HS-27A (cell line): ENCODE data around the gene SCD5.

Source experiments
- DNase-seq: peaks from one replicate; pipeline ENCODE4 v3.0.0-alpha.2; 2012; ENCODE audit warnings: low read depth, missing footprints

SCD5 gene

DNA sequence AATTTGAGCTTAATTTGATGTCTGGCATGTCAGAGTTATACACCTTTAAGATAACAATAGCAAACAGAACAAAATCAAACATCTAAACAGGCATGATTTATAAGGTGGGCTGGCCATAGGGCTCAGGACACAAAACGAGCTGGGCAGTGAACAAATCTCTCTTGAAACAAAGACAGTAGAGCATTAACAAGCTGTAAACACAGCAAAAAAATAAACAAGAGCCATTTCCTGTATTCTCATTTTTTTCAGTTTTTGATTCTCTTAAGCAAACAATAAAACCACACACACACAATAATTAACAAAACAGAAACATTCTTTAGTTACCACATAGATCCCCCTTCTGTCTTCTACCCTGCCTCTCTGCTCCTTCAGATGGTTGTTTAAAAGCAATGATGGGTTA, 168.5 kb downstream of the SCD5 start:
- DNase-seq = no peak

DNA sequence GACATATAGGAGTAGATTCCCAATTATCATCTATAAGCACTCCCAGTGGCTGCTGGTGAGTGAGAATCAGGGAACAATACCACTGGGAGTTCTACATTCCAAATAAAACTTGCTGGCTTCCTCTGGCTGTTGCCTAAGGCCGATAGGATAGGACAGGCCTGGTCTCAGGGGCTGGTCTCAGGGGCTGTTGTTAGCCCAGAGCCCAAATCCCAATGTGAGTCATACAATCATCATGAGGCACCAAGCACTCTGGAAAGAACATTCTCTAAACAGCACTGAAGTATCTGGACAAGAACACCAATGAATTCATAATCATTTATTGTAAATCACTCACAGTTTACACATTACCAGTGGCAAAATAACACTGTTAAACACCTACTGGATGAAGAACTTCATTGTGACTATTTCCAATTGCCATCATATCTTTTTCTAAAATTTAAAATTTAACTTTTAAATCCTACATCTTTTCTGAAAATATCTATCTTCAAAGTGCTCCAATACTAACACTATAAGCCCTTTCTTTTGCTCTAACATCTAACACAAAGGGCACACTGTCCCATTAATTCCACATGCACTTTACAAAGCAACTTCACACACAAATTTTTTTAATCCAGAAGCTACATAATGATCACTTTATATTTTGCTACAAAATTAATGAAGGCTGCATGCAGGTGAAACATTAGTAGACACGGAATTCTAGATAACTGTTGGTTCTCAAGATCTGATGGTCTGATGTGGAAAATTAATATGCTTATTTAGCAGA, 169.2 kb downstream of the SCD5 start:
- DNase-seq = no peak

DNA sequence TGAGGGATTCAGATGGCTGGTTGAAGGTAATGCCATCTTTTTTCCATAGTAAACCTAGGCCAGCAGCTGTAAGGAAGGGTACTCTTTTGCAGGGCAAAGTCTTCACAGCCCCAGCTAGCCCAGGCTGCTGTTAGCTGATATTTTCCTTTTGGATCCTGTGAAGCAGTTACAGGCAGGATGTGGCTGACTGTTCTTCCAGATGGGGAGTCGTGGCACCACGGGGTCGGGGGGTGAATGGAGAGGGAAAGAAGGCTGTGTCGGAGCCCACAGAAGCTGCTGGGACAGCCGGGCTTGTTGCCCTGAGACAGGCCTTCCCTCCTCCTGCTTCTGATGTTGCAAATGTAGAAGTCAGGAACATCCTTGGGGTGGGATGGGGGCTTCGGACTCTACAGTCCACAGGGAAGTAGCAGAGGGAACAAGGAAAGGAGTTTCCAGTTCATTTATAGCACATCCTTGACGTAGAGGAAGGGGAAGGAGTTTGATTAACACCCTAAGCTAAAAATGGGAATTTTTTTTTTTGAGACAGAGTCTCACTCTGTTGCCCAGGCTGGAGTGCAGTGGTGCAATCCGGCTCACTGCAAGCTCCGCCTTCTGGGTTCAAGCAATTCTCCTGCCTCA, 172.2 kb downstream of the SCD5 start:
- DNase-seq = no peak

DNA sequence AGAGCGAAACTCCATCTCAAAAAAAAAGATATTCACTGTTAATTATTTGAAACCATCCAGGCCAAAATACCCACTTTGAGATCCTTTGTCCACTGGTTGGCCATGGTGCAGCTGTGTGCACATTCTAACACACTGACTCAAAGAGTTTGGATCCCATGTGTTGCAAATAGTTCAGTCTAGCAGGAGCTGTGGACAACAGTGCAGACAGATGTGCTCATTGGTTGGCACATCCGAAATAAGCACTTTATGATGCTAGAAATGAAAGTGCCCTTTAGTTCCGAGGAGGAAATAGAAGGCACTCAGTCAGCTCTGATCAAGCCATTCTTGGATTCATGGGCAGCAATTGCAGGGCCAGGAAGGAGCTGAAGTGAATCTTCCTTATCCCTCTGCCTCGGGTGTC, 173.8 kb downstream of the SCD5 start:
- no peak for DNase-seq

DNA sequence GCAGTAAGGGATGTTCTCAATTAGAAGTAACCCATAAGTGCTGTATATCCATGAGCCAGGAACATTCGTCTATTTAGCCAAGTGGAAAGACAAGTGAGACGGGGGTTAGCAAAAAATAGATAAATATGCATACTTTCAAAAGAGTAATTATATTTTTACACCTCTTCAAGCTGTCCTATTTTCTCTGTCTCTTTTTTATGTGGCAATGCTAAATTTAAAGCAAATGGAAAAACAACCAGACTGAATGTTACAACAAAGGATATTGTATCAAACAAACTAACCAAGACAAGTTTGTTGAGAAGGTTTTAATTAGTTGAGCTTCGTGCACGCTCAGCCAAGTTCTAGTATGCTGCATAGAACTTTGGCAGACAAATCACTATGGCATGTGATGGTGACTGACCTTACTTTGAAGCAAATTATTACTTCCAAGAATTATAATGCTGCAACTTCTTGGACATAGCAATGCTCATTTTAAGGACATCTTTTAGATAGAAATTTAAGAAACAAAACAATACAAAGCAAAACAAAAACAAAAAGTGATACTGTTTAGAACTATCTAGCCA, 175.4 kb downstream of the SCD5 start:
- DNase-seq = no peak

DNA sequence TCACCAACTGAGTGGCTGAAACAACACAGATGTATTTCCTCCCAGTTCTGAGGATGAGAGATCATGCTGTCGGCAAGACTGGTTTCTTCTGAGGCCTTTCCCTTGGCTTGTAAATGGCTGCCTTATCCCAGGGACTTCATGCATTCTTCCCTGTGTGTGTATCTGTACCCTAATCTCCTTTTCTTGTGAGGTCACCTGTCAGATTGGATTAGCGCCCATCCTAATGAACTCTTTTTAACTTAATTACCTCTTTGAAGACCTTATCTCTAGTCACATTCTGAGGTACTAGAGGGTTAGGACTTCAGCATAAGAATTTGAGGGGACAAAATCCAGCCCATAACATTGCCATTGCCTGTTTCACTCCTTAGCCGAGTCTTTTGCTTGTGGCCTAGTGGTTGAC, 177.3 kb downstream of the SCD5 start:
- DNase-seq = no peak

DNA sequence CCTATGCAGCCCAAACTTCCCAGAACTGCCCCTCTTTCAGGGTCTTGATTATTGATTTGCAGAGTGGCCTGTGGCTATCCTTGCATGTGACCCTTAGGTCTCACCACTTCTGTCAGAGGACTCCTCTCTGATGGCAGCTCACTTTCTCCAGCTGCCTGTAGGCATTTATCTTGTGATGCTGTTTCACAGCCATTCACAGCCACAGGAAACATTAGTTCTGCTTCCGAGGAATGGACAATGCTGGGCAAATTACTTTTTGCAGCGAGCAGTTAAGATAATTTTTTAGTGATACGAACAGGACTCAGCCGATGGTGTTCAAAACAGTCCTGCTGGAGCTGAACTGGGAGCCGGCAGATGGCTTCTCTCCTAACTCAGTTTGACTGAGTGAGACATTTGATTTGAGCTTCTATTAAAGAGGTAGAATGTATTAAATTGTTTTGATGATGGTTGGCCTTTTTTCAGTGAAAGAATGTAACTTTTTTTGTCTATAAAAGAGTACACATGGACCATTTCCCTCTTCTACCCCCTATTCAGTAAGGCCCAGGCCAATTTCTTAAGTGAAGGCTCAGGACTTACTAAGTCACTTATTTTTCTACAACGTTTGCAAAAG, 178.4 kb downstream of the SCD5 start:
- DNase-seq = no peak

DNA sequence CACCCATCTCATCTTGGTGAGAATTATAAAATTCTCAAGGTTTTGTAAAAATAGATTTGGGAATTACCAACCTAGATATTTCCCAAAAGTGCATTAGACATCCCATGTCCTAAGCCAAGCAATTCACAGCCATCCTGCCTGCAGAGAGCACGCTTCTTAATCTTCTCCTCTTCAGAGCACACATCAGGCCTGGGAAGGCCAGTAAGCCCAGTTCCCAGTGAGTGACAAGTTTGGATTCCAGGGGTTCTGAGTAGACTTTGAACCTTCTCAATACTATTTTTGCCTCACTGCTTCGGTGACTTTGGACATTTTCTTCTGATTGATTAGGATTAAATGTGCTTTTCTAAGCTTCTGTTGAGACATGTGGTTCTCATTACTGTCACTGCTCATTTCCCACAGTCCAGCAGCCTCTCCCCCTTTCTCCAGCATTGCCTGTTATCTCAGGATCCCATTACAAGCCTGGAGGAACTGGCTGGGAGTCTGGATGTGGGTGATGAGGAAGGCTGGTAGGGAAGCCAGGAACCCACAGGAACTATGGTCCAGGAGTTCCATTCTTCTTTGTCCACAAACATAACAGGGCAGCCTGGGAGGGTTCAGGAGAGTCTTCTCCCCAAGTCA, 180.4 kb downstream of the SCD5 start:
- DNase-seq = no peak

DNA sequence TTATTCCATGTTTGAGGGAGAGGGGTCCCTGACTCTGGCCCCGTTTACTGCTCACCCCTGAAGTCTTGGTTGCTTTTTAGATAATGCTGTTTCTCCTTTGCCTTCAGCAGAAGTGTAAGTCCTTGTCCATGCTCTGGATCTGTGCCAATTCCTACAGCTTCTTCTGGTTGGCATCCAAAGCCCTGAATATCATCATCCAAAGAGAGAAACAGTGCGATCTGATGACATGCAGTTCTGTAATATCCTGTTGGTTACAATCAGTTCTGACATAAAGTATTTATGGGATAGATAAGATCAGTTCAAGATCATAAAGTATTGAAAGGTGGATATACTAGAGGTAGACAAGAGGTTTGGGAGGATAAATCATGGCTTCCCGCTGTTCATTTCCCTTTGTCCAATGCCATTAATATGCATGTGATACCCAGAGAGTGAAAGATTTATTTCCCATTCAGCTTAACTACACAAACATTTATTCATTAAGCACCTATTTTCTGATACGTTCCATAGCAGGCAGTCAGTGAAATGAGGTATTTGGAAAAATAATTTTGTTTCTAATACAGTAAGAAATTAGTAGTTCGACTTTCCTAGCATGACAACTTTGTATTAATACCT, 183.7 kb downstream of the SCD5 start:
- no peak for DNase-seq

DNA sequence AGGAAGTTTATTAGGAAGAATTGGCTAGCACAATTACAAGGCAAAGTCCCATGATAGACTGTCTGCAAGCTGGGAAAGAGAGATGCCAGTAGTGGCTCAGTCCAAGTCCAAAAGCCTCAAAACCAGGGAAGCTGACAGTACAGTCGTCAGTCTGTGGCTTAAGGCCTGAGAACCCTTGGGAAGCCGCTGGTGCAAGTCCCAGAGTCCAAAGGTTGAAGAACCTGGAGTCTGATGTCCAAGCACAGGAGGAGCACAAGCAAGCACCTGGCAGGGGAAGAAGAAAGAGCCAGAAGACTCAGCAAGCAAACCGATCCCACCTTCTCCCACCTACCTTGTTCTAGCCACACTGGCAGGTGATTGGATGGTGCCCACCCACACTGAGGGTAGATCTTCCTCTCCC, 185.5 kb downstream of the SCD5 start:
- no peak for DNase-seq

DNA sequence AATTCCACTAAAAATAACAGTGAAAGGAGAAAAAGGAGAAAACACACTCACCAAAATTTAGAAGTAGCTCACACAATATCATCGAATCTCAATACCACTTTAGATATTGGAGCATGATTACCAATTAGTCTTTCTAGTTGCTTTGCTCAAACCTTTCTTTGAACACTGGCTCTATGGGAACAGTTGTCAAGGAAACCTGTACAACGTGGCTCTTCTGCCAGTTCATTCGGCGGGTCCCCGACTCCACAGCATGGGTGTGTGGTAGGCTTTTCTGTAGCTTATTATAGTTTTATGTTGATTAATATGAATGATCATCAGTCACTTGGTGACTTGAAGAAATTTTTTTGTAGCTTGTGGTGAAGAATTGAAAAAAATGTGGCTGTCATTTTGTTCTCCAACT, 186.6 kb downstream of the SCD5 start:
- DNase-seq = no peak

DNA sequence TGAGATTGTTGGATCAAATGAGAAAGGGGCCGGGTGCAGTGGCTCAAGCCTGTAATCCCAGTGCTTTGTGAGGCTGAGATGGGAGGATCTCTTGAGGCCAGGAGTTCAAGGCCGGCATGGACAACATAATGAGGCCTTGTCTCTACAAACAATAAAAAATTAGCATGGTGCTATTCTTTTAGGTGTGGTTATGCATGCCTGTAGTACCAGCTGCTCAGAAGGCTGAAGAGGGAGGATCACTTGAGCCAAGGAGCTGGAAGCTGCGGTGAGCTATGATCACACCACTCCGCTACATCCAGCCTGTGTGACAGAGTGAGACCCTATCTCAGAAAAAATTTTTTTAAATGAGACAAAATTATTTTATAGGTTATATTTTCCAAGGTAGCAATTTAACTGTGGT, 187.1 kb downstream of the SCD5 start:
- DNase-seq = no peak

DNA sequence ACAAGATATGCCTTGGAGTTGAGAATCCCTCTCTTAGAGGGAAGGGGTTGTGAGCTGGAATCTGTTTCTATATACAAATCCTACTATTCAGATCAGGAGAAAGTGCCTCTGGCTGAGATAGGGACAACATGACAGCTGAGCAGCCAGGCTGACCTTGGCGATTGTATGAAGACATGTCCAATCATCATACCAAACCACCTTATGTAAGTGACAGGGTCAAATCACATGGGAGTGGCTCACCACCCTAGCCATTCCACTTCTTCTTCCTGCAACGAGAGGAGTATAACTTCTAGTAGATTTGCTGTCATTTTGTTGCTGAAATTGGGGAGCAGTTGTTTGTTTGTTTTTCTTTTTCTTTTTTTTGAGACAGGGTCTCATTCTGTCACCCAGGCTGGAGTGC, 188.6 kb downstream of the SCD5 start:
- no peak for DNase-seq

DNA sequence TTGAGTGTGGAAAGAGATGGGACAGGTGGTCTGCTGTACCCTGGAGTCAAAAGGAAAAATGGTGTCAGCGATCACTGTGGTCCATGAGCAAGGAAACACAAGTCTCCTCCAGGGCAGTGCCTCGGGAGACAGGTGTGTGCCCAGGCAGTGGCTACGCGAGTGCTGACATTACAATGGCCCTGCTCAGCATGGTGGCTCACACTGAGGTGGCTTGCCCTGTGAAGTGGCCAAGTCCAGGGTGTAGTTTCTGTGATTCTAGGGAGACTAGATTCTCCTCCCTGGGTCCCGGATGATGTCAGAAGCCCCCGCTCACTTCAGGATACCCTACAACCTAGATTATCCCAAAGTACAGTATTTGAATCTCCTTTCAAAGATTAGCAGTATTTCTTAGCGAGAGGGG, 192.0 kb downstream of the SCD5 start:
- DNase-seq = no peak

DNA sequence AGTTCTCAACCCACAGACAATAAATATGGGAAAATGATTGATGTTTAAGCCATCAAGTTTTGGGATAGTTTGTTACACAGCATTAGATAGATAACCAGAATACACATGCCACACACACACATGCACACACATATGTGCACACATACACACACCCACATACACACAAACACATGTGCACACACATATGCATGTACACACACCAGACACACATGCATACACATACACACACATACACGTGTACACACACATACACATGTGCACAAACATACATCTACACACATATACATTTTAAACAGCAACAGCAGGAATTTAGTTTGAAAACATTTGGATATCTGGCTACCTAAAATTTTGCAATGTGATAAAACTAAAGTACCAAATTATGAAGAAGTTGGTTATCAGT, 194.1 kb downstream of the SCD5 start:
- DNase-seq = no peak

DNA sequence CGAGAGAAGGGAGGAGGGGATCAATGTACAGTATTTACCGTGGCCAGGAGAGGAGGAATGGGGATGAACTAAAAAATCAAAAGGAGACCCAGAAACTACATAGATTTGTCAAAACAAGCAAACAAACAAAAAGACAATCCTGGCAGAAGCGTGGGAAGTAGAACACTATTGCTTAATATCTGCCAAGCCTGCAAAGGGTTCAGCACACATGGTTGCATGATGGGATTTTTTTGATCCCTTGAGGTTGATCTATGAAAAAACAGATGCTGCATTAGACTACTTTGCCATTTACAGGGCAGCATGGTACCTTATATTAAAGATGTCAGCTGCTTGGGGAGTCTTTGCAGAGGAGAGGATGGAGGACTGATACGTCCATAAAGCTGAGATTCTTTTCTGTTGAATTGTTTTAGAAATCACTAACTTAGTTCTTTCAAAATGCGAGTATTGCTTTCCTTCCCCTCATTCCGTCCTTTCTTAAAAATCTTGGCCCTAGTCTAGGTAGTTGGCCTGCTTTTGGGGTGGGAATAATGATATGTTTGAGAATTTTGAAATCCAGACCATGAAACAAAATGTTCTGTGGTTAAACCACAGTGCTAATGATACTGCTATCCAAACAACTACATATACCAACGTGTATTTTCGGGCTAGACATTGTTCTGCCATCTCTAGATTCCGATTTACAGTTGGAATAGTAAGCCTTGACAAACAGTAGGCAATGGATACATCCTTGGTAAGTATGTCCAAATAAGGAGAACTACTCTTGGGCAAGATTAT, 197.2 kb downstream of the SCD5 start:
- DNase-seq = no peak

DNA sequence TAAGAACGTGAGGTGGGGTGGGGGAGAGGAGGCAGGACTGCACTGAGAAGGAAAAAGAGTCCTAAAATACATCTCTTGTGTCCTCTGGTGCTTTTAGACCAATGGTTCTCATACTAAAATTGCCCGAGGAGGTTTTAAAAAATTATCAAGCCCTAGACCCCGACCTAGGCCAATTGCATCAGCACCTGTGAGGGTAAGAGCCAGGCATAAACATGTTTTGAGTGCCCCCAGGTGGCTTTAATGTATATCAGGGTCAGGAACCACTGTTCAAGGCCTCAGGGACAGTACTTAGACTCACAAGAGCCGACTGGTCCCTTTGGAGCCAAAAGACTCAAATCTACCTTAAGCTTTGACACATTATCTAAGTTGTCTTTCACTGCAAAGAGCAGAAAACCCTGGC, 199.3 kb downstream of the SCD5 start:
- no peak for DNase-seq

DNA sequence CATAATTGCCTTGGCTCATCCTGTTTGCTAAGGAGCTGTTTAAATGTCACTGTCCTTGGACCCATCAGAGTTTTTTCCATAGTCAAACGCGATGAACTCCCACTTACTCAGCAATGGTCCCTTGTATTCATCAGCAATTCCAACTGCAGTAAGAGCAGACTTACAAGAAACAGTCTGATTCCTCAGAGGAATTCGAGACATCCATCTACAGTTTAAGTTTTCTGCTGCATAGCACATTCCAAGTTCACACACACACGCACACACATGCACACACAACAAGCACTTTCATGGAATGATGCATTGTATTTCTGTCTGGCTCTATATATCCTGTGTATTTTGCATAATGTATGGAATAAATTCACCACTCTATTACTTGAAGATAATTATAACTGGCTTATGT, 204.1 kb downstream of the SCD5 start:
- DNase-seq = no peak

DNA sequence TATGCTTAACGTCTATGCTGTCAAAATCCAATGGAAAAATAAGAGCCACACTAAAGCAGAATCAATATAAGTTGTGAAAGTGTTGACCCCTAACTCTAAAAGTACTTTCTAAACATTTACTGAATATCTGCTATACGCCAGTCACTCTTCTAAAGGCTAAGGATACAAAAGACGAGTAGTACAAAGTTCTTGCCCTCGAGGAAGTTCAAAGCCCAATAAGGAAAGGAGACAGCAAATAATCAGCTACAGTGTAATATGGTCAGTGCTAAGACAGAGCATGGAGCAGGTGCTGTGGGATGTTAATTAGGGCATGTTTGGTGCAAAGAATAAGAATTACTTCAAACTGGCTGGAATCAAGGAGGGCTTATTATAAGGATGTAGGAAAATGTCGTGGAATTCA, 205.2 kb downstream of the SCD5 start:
- DNase-seq = no peak

DNA sequence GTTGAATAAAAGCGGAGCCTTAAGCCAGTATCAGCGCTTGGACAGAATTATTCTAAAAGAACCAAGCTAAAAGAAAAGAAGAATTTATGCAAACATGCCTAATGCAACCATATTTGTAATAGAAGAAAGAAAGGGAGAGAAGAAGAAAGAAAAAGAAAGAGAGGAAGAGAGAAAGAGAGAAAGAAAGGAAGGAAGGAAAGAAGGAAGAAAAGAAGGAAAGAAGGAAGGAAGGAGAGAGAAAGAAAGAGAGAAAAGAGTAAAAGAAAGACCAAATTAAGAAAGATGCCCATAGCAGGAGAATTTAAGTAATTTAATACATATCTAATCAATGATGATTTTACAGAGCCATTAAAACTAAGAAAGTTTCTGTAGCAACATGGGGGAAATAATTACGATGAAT, 206.0 kb downstream of the SCD5 start:
- DNase-seq = no peak

DNA sequence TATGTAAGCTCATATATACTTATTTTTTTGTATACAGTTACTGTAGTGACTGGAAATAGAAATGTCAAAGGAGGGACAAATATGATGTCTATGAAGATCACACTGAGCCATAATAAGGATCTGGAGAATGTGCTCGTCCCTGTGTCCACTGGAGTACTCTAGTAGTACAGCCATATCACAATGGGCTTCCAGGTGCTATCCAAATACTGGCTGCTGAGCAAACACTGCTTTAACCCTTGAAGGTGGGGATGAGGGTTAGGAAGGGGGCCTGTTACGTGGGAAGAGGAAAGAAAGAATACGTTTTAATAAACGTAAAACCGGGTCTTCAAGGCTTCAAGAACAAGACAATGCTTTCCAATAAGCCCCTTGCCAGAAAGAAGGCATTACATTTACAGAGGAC, 207.0 kb downstream of the SCD5 start:
- no peak for DNase-seq

DNA sequence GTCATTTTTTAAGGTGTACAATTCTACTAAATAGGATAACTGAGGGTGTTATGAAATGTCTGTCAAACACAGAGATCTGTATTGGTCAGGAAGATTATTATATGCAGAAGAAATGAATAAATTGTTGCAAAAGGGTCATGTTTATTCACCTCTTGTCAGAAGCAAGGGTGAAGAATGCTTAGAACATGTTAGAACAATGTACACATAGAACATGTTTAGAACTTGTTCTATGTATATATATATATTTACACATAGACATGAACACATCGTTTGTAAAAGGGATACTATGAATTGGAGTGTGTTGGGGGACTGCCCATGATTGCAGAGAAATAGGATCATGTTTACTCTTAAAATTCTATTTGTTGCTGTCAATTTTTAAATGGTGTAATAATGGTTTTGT, 208.8 kb downstream of the SCD5 start:
- DNase-seq = no peak
